ENCODE measurements around the gene TLCD3A.
"Not testable (repeated sequence)": the region's sequence is repeated elsewhere in the genome, so short reads cannot be mapped to it uniquely, and the experiment has no call there.

TLCD3A gene

GRCh38 chr17:746783-747629 lies 14.6 kb downstream of the TLCD3A start:
- H3K4me1 ChIP-seq (ENCODE audit: control insufficient read depth, insufficient read depth, low read length), result peaks cover 6% of the 10 kb centered on the region
- H3K27ac ChIP-seq (ENCODE audit: insufficient read depth, low read depth, low read length, poor library complexity, severe bottlenecking), result no peak overlapping the region
- no peaks in the 10 kb centered on the region for H3K27me3 ChIP-seq (ENCODE audit: control insufficient read depth, insufficient read depth, low read length, poor library complexity, severe bottlenecking)
- WGBS, 2 experiments, result 94% methylated on average over 38 of the region's 38 CpGs
- peaks cover 47% of the 10 kb centered on the region for H3K36me3 ChIP-seq (ENCODE audit: control insufficient read depth, insufficient read depth, low read length)
- H3K9me3 ChIP-seq (ENCODE audit: control insufficient read depth, low read length), result no peaks in the 10 kb centered on the region
- H3K4me3 ChIP-seq (ENCODE audit: insufficient read depth, low read depth, low read length), result no peak overlapping the region

- H3K4me3 ChIP-seq (ENCODE audit: insufficient read depth, low read depth, low read length); H3K4me1 ChIP-seq (ENCODE audit: control insufficient read depth, insufficient read depth, low read length); H3K9me3 ChIP-seq (ENCODE audit: control insufficient read depth, low read length); H3K27ac ChIP-seq (ENCODE audit: insufficient read depth, low read depth, low read length, poor library complexity, severe bottlenecking); H3K27me3 ChIP-seq (ENCODE audit: control insufficient read depth, insufficient read depth, low read length, poor library complexity, severe bottlenecking): not testable (repeated sequence)
- 92 to 97% methylated on average over 4 of the region's 4 CpGs for WGBS, 2 experiments
- H3K36me3 ChIP-seq (ENCODE audit: control insufficient read depth, insufficient read depth, low read length), result peaks cover 43% of the 10 kb centered on the region
These were observed 16.2 kb downstream of the TLCD3A start for GRCh38 chr17:748604-749003.

GRCh38 chr17:749359-749758 lies 17.0 kb downstream of the TLCD3A start:
- peaks cover 40% of the 10 kb centered on the region for H3K36me3 ChIP-seq (ENCODE audit: control insufficient read depth, insufficient read depth, low read length)
- not testable (repeated sequence) for H3K27me3 ChIP-seq (ENCODE audit: control insufficient read depth, insufficient read depth, low read length, poor library complexity, severe bottlenecking); H3K27ac ChIP-seq (ENCODE audit: insufficient read depth, low read depth, low read length, poor library complexity, severe bottlenecking); H3K9me3 ChIP-seq (ENCODE audit: control insufficient read depth, low read length); H3K4me1 ChIP-seq (ENCODE audit: control insufficient read depth, insufficient read depth, low read length); H3K4me3 ChIP-seq (ENCODE audit: insufficient read depth, low read depth, low read length)
- 68 to 69% methylated on average over 7 of the region's 7 CpGs for WGBS, 2 experiments

GRCh38 chr17:750431-751037 lies 18.1 kb downstream of the TLCD3A start:
- Histone ChIP-seq H3K9me3 (ENCODE audit: control insufficient read depth, low read length) (no peaks in the 10 kb centered on the region), H3K36me3 (ENCODE audit: control insufficient read depth, insufficient read depth, low read length) (peaks cover 30% of the 10 kb centered on the region), H3K27me3 (ENCODE audit: control insufficient read depth, insufficient read depth, low read length, poor library complexity, severe bottlenecking) (no peaks in the 10 kb centered on the region), H3K27ac (ENCODE audit: insufficient read depth, low read depth, low read length, poor library complexity, severe bottlenecking) (no peak overlapping the region), H3K4me1 (ENCODE audit: control insufficient read depth, insufficient read depth, low read length) (peaks cover 6% of the 10 kb centered on the region), H3K4me3 (ENCODE audit: insufficient read depth, low read depth, low read length) (peak overlapping the region; percentile 93)
- WGBS, 2 experiments, result 89 to 91% methylated on average over 8 of the region's 8 CpGs

- no peaks in the 10 kb centered on the region for H3K27me3 ChIP-seq (ENCODE audit: control insufficient read depth, insufficient read depth, low read length, poor library complexity, severe bottlenecking)
- WGBS, 2 experiments, result 4% methylated on average over 49 of the region's 49 CpGs
- H3K4me1 ChIP-seq (ENCODE audit: control insufficient read depth, insufficient read depth, low read length), result peaks cover 6% of the 10 kb centered on the region
- H3K36me3 ChIP-seq (ENCODE audit: control insufficient read depth, insufficient read depth, low read length), result peaks cover 22% of the 10 kb centered on the region
- H3K27ac ChIP-seq (ENCODE audit: insufficient read depth, low read depth, low read length, poor library complexity, severe bottlenecking), result no peak overlapping the region
- H3K4me3 ChIP-seq (ENCODE audit: insufficient read depth, low read depth, low read length), result peak overlapping the region; percentile 93
- H3K9me3 ChIP-seq (ENCODE audit: control insufficient read depth, low read length), result no peaks in the 10 kb centered on the region
These were observed 19.0 kb downstream of the TLCD3A start for GRCh38 chr17:751269-752001.

GRCh38 chr17:752002-752619 lies 19.7 kb downstream of the TLCD3A start, which contains the start of gene GEMIN4:
GEMIN4 (minus strand) TSS chr17:752264; CDS start chr17:752142, 122 bp downstream.
- Histone ChIP-seq H3K27me3 (ENCODE audit: control insufficient read depth, insufficient read depth, low read length, poor library complexity, severe bottlenecking) (no peaks in the 10 kb centered on the region), H3K36me3 (ENCODE audit: control insufficient read depth, insufficient read depth, low read length) (peaks cover 16% of the 10 kb centered on the region), H3K4me1 (ENCODE audit: control insufficient read depth, insufficient read depth, low read length) (peaks cover 6% of the 10 kb centered on the region), H3K27ac (ENCODE audit: insufficient read depth, low read depth, low read length, poor library complexity, severe bottlenecking) (peak within 1 kb of the TSS; percentile 36), H3K9me3 (ENCODE audit: control insufficient read depth, low read length) (no peaks in the 10 kb centered on the region), H3K4me3 (ENCODE audit: insufficient read depth, low read depth, low read length) (peak within 1 kb of the TSS; percentile 93)
- WGBS, 2 experiments, result 1% methylated on average over 87 of the region's 87 CpGs

- Histone ChIP-seq H3K4me1 (ENCODE audit: control insufficient read depth, insufficient read depth, low read length) (peaks cover 6% of the 10 kb centered on the region), H3K9me3 (ENCODE audit: control insufficient read depth, low read length) (no peaks in the 10 kb centered on the region), H3K27ac (ENCODE audit: insufficient read depth, low read depth, low read length, poor library complexity, severe bottlenecking) (peak overlapping the region; percentile 36), H3K27me3 (ENCODE audit: control insufficient read depth, insufficient read depth, low read length, poor library complexity, severe bottlenecking) (no peaks in the 10 kb centered on the region), H3K4me3 (ENCODE audit: insufficient read depth, low read depth, low read length) (peak overlapping the region; percentile 93), H3K36me3 (ENCODE audit: control insufficient read depth, insufficient read depth, low read length) (peaks cover 10% of the 10 kb centered on the region)
- 68% methylated on average over 40 to 43 of the region's 43 CpGs for WGBS, 2 experiments
These were observed 20.3 kb downstream of the TLCD3A start for GRCh38 chr17:752620-753219.

GRCh38 chr17:753418-753817 lies 21.0 kb downstream of the TLCD3A start:
- no peak overlapping the region for H3K4me3 ChIP-seq (ENCODE audit: insufficient read depth, low read depth, low read length)
- no peak overlapping the region for H3K27ac ChIP-seq (ENCODE audit: insufficient read depth, low read depth, low read length, poor library complexity, severe bottlenecking)
- no peaks in the 10 kb centered on the region for H3K9me3 ChIP-seq (ENCODE audit: control insufficient read depth, low read length)
- no peaks in the 10 kb centered on the region for H3K27me3 ChIP-seq (ENCODE audit: control insufficient read depth, insufficient read depth, low read length, poor library complexity, severe bottlenecking)
- peaks cover 6% of the 10 kb centered on the region for H3K4me1 ChIP-seq (ENCODE audit: control insufficient read depth, insufficient read depth, low read length)
- WGBS, 2 experiments, result 92 to 93% methylated on average over 13 of the region's 13 CpGs
- peaks cover 3% of the 10 kb centered on the region for H3K36me3 ChIP-seq (ENCODE audit: control insufficient read depth, insufficient read depth, low read length)

- not testable (repeated sequence) for H3K27ac ChIP-seq (ENCODE audit: insufficient read depth, low read depth, low read length, poor library complexity, severe bottlenecking); H3K36me3 ChIP-seq (ENCODE audit: control insufficient read depth, insufficient read depth, low read length); H3K4me3 ChIP-seq (ENCODE audit: insufficient read depth, low read depth, low read length); H3K4me1 ChIP-seq (ENCODE audit: control insufficient read depth, insufficient read depth, low read length); H3K9me3 ChIP-seq (ENCODE audit: control insufficient read depth, low read length); H3K27me3 ChIP-seq (ENCODE audit: control insufficient read depth, insufficient read depth, low read length, poor library complexity, severe bottlenecking)
- 95 to 96% methylated on average over 9 of the region's 9 CpGs for WGBS, 2 experiments
These were observed 23.0 kb downstream of the TLCD3A start for GRCh38 chr17:755319-755961.

Measured in ectodermal cell (in vitro differentiated cells).